Breast epithelium (tissue), 3 donors: ENCODE results near the gene SARM1.

ENCODE experiments used
- CTCF ChIP-seq, 3 donors: fragments of 450-650 bp; IDR thresholded peaks; one replicate each; pipeline ENCODE4 v1.5.1; 2016 to 2017; ENCODE audit warnings: antibody characterized with exemption in 3 of 3, mild to moderate bottlenecking in 3 of 3, moderate library complexity in 3 of 3
- POLR2AphosphoS5 ChIP-seq, 3 donors: sonication (generic); formaldehyde crosslinking; IDR thresholded peaks; one replicate each; pipeline ENCODE4 v1.6.1; 2017; ENCODE audit warnings: antibody characterized with exemption in 3 of 3

GRCh38 chr17:28390563-28390962, 19.1 kb downstream of the SARM1 start:
- no peak for TF ChIP-seq CTCF (IDR thresholded peaks at IDR 0.05)
- TF ChIP-seq POLR2AphosphoS5 (IDR thresholded peaks at IDR 0.05): no peak
